ENCODE results near the gene ZNF324.
A peak's percentile ranks its signal among the peaks of the same experiment; 100 is the strongest.
"Not testable (repeated sequence)": the region's sequence is repeated elsewhere in the genome, so short reads cannot be mapped to it uniquely, and the experiment has no call there.

ZNF324 gene

DNA sequence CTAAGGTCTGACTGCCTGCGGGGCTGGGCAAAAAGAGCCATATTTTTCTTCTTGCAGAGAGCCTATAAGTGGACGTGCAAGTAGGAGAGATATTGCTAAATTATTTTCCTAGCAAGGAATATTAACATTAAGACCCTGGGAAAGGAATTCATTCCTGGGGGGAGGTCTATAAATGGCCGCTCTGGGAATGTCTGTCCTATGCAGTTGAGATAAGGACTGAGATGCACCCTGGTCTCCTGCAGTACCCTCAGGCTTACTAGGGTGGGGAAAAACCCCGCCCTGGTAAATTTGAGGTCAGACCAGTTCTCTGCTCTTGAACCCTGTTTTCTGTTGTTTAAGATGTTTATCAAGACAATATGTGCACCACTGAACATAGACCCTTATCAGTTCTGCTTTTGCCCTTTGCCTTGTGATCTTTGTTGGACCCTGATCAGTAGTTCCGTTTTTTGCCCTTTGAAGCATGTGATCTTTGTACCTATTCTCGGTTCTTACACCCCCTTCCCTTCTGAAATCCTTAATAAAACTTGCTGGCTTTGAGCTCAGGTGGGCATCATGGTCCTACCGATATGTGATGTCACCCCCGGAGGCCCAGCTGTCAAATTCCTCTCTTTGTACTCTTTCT is 40.8 kb downstream of the ZNF324 start:
- not testable (repeated sequence) for DNase-seq

DNA sequence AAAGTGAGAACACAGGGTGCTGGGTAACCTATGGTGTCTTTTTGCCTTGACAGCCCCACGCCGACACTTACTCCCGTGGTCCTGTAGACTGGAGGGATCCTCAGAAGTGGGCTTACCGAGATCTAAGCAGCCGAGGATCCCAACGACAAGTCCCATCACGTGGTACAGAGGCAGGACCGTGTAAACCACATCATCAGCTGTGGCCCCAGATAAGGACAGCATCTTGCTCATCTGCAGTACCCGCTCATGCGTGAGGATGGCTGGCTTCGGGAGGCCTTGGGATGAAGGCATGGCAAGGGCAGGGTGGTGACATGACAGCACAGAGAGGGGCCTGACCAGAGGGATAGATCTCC is 42.8 kb downstream of the ZNF324 start:
- DNase-seq = no peak

GRCh38 chr19:58510084-58510862 is 43.4 kb downstream of the ZNF324 start:
- no peak for DNase-seq

DNA sequence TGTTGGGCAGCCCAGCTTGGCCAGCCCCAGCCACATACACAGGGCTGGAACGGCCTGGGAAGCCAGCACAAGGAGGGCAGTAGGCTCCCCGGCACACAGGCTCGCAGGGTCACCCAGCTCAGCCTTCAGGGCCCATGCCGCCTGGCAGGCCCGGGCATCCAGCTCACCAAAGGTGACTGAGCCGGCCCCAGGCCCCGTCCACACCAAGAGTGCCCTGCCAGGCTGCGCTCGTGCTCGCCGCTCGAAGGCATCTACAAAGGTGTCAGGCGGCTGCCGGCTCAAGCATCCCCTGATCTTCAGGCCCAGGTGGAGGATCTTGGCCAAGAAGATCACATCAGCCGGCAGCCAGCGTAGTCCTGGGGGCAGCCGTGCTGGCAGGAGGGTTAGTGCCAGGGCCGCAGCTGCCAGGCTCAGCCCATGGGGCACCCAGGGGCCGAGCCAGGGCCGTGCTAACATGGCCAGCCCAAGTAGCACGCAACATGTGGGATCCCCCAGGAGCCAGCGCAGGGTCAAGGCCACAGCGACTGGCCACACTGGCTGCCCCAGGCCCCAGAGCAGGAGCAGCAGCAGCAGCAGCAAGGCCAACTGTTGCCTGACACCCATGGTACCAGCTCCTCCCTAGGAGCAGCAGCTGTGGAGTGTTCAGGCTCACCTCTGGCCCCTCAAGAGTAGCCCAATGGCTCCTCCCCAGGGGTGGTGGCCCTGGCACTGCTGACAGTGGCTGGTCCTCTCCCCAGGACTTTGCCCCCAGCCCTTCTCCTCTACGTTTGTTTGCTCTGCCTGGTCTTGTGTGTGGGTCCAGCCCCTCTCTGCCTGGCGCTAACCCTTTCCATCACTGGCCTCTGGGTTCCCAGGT is 44.7 kb downstream of the ZNF324 start, which contains the start of gene SLC27A5:
Gene SLC27A5, minus strand, starts transcription at position 640 of the 856 bp plus-strand sequence. Its CDS starts 37 bp downstream, at position 603.
- no peak for DNase-seq

DNA sequence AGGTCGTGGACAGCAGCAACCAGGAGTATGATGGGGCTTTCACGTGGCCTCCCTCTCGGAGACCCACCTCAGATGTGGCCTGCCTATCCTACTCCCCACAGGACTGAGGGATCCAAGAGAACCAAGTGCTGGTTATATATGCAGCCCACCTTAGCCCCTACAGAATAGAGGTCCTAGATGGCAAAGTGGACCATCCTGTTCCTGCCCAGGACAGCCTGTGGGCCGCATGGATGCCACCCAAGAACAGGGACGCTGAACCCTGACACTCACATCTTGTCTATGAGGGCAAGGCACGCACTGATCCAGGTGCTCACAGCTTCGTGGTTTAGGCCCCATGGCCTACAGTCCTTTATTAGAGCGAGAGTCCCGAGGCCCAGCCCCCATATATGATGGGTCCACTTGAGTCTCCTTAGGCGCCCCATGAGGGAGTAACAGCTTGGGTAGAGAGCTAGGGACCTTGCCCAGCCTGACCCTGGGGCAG is 46.4 kb downstream of the ZNF324 start:
- no peak for DNase-seq

DNA sequence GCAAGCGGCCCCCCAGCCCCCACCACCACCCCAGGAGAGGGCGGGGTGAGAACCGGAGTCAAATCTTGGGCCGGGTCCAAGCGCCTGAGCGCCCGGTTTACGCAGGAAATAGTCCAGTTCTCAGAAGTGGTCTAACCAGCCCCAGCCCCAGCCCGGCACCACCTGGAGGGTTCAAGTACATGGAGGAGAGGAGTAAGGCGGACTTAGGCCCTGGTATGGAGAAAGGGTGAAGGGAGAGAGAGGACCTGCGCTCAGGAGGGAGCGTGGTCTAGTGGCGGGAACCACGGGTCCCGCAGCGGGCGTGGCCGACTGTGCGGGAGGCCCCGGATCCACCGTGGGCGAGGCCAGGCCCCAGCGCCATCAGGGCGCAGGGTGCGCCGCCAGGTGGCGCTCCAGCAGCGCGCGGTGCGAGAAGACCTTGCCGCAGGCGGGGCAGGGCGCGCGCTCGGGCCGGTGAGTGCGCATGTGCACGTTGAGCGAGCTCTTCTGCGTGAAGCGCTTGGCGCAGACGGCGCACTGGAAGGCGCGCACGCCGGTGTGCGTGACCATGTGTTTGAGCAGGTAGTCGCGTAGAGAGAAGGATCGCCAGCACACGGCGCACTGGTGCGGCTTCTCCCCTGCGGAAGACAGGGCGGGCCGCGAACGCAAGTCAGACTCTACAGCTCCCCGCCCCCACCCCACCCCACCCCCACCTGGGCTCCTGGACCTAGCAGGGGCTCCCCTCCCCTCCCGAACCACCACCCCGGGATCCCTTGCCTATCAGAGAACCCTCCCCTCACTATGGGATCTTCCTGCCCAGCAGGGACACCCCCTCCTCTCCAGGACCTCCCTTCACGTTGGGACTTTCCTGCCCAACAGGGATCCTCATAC is 47.0 kb downstream of the ZNF324 start:
- DNase-seq = peak; percentile 93

GRCh38 chr19:58514564-58515022 is 47.7 kb downstream of the ZNF324 start:
- no peak for DNase-seq

- no peak for DNase-seq
These were observed 48.4 kb downstream of the ZNF324 start for GRCh38 chr19:58515259-58515658.

DNA sequence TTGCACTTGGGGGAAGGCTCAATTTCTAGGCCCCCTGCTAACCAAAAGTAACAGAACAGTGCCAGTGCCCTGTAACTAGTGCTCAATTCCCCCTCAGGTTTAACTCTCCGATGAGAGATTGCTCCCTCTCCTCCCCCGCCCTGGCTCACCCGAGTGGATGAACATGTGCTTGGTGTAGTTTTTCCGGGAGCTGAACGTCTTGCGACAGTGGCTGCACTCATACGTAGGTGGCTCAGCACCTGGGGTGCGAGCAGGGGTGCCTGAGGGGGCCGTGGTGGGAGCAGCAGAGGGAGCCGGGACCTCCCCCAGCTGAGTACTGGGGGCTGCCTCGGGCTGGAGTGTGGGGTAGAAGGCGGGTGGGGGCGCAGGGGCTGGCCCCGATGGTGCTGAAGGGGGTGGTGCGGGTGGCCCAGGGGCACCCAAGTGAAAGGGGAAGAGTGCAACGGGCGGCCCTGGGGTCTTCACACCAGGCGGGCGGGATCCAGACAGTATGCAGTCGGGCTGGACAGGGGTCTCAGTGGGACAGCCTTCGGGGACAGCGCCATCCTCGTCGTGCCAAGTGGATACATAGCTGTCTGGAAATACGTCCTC is 49.5 kb downstream of the ZNF324 start:
- no peak for DNase-seq

- no peak for DNase-seq
These were observed 50.3 kb downstream of the ZNF324 start for GRCh38 chr19:58516964-58517833.

DNA sequence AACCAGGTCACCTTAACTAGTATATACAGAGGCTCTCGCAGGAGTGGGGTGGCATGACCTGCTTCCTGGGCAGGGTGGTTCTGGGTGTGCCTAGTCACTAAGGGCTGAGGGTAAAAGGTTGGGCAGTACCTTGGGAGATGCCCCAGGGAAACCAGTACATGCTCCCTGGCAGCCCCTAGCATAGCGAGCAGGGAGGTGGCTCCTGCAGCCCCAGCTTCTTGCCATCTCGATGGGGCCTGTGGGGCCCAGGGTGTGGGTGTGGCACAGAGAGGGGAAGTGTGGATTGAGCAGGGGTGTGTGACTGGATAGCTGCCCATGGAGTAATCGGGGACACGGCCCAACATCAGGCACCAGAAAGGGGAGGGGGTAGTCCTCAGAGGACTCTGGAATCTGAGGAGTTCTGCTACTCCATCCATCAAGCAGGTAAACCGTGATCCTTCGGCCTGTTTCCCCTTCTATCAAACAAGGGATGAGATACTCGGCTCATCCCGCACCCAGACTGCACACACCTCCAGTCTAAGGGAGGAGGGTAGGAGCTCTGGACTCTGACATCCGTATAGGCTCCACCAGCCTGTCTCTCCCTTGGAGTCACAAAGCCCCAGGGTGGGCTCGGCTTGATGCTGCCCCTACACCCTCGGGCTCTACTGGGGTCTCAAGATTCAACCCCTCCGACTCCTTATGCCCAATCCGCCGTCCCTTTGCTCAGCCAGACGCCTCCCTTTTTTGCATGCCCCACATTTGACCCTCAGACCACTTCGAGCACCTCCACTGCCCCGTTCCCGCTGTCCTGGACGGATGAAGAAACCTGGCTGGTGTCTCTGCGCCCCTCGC is 51.6 kb downstream of the ZNF324 start:
- no peak for DNase-seq

DNA sequence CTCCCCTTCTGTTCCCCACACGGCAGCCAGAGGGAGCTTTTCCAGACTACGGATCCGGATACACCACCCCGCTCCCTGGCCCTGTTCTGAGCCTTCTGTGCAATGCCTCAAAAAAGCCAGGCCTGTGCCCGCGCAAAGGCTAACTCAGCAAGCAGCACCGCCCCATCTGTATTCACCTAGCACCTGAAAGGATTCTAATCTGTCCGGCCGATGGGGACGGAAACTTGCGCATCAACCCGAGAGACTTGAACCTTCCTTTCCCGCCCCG is 52.1 kb downstream of the ZNF324 start:
- DNase-seq = peak; percentile 80

DNA sequence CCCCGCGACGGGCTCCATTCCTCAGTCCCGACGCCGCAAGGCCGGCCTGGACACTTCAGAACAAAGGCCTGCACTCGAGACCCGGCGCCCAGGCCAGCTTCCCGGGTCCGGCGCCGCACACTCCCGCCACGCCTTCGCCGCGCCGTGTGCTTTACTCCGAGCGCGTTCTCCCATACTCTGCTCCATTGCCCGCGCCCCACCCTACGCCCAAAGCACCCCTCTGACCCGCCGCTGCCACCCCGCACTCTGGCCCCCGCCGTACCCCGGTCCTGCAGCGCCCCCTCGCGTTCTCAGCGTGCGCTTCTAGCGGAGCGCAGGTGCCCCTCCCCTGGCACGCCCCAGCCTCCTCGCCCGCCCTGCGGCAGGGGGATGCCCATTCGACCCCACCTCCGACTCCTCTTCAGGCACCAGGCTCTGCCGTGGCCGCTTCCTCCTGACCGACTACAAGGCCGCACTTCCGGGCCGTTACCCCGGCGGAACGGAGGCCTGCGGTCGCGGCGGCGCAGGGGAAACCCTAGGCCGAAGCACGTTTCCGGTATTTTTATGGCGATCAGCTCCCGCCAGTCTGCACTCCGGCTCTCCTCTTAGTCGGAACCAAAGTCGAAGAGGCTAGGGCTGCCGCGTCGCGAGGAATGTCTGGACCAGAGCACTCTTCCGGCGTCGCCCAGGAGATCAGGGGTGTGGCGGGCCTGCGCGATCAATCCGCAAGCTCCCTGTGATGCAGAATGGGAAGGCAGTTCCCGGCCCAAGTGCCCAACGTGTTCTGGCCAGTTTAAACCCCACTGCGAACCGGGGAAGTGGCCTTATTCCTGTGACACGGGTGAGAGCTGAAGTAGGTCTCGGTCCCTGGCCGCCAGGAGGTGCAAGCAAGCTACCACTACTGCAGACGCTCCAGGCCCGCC is 52.7 kb downstream of the ZNF324 start, which contains the start of gene ZBTB45:
Gene ZBTB45, minus strand, starts transcription at position 456 of the 902 bp plus-strand sequence. CDS start 2,137 bp downstream, outside the sequence.
- peak; percentile 96 for DNase-seq

- no peak for DNase-seq
These were observed 53.3 kb downstream of the ZNF324 start for GRCh38 chr19:58520257-58520599.

DNA sequence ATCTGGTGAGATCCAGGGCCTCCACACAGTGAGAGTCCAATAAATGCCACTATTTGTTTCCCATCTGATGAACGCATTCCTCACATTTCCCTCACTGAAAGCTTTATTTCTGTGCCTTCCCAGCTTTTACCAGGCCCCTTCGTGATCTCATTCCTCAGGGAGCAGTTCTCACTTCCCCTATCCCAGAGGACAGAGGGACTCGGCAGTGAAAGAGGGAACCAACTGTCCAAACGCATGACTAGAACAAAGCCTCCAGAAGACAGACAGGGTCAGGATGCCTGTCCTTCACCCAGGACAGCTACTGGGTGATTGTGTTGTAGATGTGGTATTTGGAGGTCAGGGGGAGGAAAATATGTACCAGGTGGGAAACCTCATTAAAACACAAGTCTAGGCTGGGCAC is 54.8 kb downstream of the ZNF324 start:
- DNase-seq = no peak

DNA sequence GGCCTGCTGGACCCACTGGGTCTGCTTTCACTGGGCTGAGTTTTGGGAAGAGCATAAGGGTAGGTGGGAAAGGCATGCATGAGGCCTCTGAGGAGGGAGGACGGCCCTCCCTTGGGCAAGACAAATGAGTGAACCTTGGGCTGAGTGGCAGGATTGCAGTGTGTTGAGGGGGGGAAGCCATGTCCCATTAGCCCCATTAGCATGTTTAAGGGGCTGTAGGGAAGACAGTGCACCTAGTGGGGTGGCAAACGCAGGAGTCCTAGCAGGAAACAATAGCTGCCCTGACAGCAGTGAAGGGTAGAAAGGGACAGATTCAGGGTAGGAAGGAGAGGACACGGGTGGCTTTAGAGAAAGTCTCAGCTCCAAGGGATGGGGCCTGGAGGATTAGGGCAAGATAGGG is 55.8 kb downstream of the ZNF324 start:
- DNase-seq = no peak
